Activated naive CD4-positive, alpha-beta T cell treated with Interleukin-2 at 50 U/mL for 16 hours (primary cell): ENCODE measurements around the gene SLC38A10.

Experiments
- DNase-seq: peaks from one replicate; pipeline ENCODE4 v3.0.0-alpha.2; 2020

Gene SLC38A10

GRCh38 chr17:81222906-81223761 lies 72.0 kb downstream of the SLC38A10 start, which contains the start of gene CEP131:
CEP131 (minus strand) TSS chr17:81222965; CDS start chr17:81220056, 2,909 bp downstream.
- DNase-seq = peak; percentile 98

- no peak for DNase-seq
Measured at GRCh38 chr17:81222620-81222905, 72.5 kb downstream of the SLC38A10 start.

- no peak for DNase-seq
Measured at GRCh38 chr17:81221842-81222619, 73.1 kb downstream of the SLC38A10 start.

- no peak for DNase-seq
Measured at GRCh38 chr17:81221371-81221841, 73.7 kb downstream of the SLC38A10 start.

GRCh38 chr17:81219476-81220180 lies 75.5 kb downstream of the SLC38A10 start:
- no peak for DNase-seq

- no peak for DNase-seq
Measured at GRCh38 chr17:81218991-81219390, 76.1 kb downstream of the SLC38A10 start.

GRCh38 chr17:81218459-81218858 lies 76.6 kb downstream of the SLC38A10 start:
- no peak for DNase-seq

GRCh38 chr17:81217491-81217890 lies 77.6 kb downstream of the SLC38A10 start:
- DNase-seq = no peak

GRCh38 chr17:81213978-81214377 lies 81.1 kb downstream of the SLC38A10 start:
- DNase-seq = no peak

- no peak for DNase-seq
Measured at GRCh38 chr17:81212365-81212764, 82.7 kb downstream of the SLC38A10 start.

GRCh38 chr17:81210868-81211267 lies 84.2 kb downstream of the SLC38A10 start:
- no peak for DNase-seq

GRCh38 chr17:81210466-81210865 lies 84.6 kb downstream of the SLC38A10 start:
- DNase-seq = no peak

- no peak for DNase-seq
Measured at GRCh38 chr17:81209141-81209540, 86.0 kb downstream of the SLC38A10 start.

GRCh38 chr17:81208651-81209050 lies 86.5 kb downstream of the SLC38A10 start:
- no peak for DNase-seq

- no peak for DNase-seq
Measured at GRCh38 chr17:81207610-81208581, 87.2 kb downstream of the SLC38A10 start.

- no peak for DNase-seq
Measured at GRCh38 chr17:81206657-81207056, 88.5 kb downstream of the SLC38A10 start.

- no peak for DNase-seq
Measured at GRCh38 chr17:81206166-81206565, 88.9 kb downstream of the SLC38A10 start.

- no peak for DNase-seq
Measured at GRCh38 chr17:81204578-81204977, 90.5 kb downstream of the SLC38A10 start.

GRCh38 chr17:81203136-81203535 lies 92.0 kb downstream of the SLC38A10 start:
- DNase-seq = no peak

- no peak for DNase-seq
Measured at GRCh38 chr17:81202318-81202717, 92.8 kb downstream of the SLC38A10 start.

GRCh38 chr17:81200695-81201580 lies 94.2 kb downstream of the SLC38A10 start:
- peak; percentile 5 for DNase-seq
